ENCODE data around the gene CEP112. TPM values are rescaled to one million over a fixed set of nuclear protein-coding genes. Genes with fewer than 3 reads are reported as not detected.

CEP112 gene
- total RNA-seq, 1 experiment from 2014 or later: 6.1 TPM

- TF ChIP-seq CDX4 (CRISPR knock-in tag; IDR thresholded peaks at IDR 0.05; ENCODE audit: borderline replicate concordance): no peak
- no peak for TF ChIP-seq ZNF423 (CRISPR knock-in tag; IDR thresholded peaks at IDR 0.05)
- no peak for TF ChIP-seq NFYB (CRISPR knock-in tag; conservative IDR thresholded peaks at IDR 0.05; ENCODE audit: low read depth)
- no peak for TF ChIP-seq PRRX2 (CRISPR knock-in tag; IDR thresholded peaks at IDR 0.05)
- TF ChIP-seq ATF2 (CRISPR knock-in tag; IDR thresholded peaks at IDR 0.05; ENCODE audit: borderline replicate concordance, low read depth): no peak
- no peak for TF ChIP-seq ZNF263 (CRISPR knock-in tag; IDR thresholded peaks at IDR 0.05; ENCODE audit: low read depth)
- no peak for TF ChIP-seq MLX (CRISPR knock-in tag; IDR thresholded peaks at IDR 0.05)
- no peak for TF ChIP-seq NR3C1 (CRISPR knock-in tag; conservative IDR thresholded peaks at IDR 0.05; ENCODE audit: low read depth)
These were observed 400 bp upstream of the CEP112 start (continued) for GRCh38 chr17:66192378-66192687.

GRCh38 chr17:66190738-66191592 is 968 bp downstream of the CEP112 start:
- Mint-ChIP-seq H3K27me3 (ENCODE audit: low read depth) (peaks cover 10% of the 10 kb centered on the region), H3K27ac (no peak overlapping the region), H3K4me1 (peaks cover 9% of the 10 kb centered on the region), H3K36me3 (no peaks in the 10 kb centered on the region), H3K4me3 (peak overlapping the region; percentile 82), H3K9me3 (no peaks in the 10 kb centered on the region)
- CTCF ChIA-PET: interaction anchor here (1.4 to 1.5 kb wide), 2 partner anchors 11 to 484 kb away, joined by 3 to 6 read pairs; no protein-coding TSS in a partner anchor
- POLR2A ChIA-PET: interaction anchor here (0.5 to 0.6 kb wide), 2 partner anchors 488 to 632 kb away, joined by 3 to 5 read pairs; no protein-coding TSS in a partner anchor
- ATAC-seq (no peak), DNase-seq (ENCODE audit: low spot score) (no peak)
- no peak for TF ChIP-seq ATF1 (CRISPR knock-in tag; IDR thresholded peaks at IDR 0.05)
- TF ChIP-seq TCF7 (CRISPR knock-in tag; IDR thresholded peaks at IDR 0.05; ENCODE audit: low read depth): no peak
- TF ChIP-seq ZNF396 (CRISPR knock-in tag; IDR thresholded peaks at IDR 0.05; ENCODE audit: borderline replicate concordance): no peak
- TF ChIP-seq ZNF416 (CRISPR knock-in tag; IDR thresholded peaks at IDR 0.05): no peak
- TF ChIP-seq E2F1 (CRISPR knock-in tag; IDR thresholded peaks at IDR 0.05): no peak
- no peak for TF ChIP-seq ZNF219 (CRISPR knock-in tag; IDR thresholded peaks at IDR 0.05; ENCODE audit: borderline replicate concordance)
- no peak for TF ChIP-seq CBFB (CRISPR knock-in tag; IDR thresholded peaks at IDR 0.05; ENCODE audit: low read depth)
- TF ChIP-seq MLX (CRISPR knock-in tag; IDR thresholded peaks at IDR 0.05): no peak
- no peak for TF ChIP-seq ZBTB21 (CRISPR knock-in tag; IDR thresholded peaks at IDR 0.05; ENCODE audit: borderline replicate concordance)
- TF ChIP-seq STAT6 (CRISPR knock-in tag; conservative IDR thresholded peaks at IDR 0.05; ENCODE audit: low read depth): no peak
- no peak for TF ChIP-seq USF2 (CRISPR knock-in tag; IDR thresholded peaks at IDR 0.05)
- no peak for TF ChIP-seq NFATC4 (CRISPR knock-in tag; IDR thresholded peaks at IDR 0.05)
- TF ChIP-seq GRHL2 (CRISPR knock-in tag; IDR thresholded peaks at IDR 0.05; ENCODE audit: insufficient replicate concordance, severe bottlenecking): no peak
- TF ChIP-seq PREB (CRISPR knock-in tag; IDR thresholded peaks at IDR 0.05; ENCODE audit: borderline replicate concordance): no peak

Measured in WTC11 (cell line).